ENCODE measurements around the gene CAPN1. TPM values are rescaled to one million over a fixed set of nuclear protein-coding genes. Genes with fewer than 3 reads are reported as not detected.

CAPN1 gene
- total and polyA plus RNA-seq, 2 of the 13 experiments (the other 11 are each of a cell fraction or from before 2014, with no cell fraction given) = 57.3 to 82.6 TPM

DNA sequence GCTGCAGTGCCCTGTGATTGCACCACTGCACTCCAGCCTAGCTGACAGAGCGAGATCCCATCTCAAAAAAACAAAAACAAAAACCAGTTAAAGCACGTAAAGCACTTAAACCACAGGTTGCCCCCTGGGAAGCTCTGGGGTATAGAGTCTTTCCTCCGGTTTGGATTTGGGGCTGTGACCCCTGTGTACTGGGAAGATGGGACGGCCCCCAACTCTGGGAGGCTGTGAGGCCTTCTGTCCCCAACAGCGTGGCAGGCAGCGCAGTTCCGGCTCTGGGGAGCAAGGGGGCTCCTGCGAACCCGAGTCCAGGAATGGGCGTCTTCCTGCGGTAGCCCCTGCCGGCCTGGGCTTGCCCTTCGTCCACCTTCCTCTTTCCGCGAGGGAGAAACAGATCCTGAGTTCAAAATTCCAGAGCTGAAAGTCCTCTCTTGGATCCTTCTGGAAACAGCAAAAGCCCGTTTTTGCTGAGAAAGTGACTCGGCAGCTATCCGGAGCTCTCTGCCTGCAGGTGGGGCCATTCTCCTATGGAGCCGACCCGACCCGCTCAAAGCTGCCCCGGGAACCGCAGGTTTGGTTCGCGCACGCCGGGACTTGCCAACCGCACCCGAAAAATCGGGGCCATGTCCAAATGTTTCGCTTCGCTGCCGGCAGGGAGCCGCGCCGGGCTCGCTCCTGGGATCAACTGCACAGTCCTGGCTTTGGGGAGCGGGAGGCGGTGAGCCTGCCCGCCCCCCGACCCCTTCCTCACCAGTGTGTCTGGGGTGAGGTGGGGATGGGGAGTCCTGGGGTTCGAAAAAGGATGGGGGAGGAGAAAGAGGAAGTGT lies 43.8 kb downstream of the CAPN1 start (continued):
- TF ChIP-seq HOXA5 (CRISPR knock-in tag; IDR thresholded peaks at IDR 0.05) (0 out of 2 replicates have a peak, but pooled peaks have one; percentile 69), TGIF2 (CRISPR knock-in tag; IDR thresholded peaks at IDR 0.05) (no peak), NAIF1 (CRISPR knock-in tag; IDR thresholded peaks at IDR 0.05; ENCODE audit: borderline replicate concordance) (no peak), ZNF484 (CRISPR knock-in tag; IDR thresholded peaks at IDR 0.05; ENCODE audit: borderline replicate concordance, low read depth) (no peak), ZSCAN30 (CRISPR knock-in tag; IDR thresholded peaks at IDR 0.05) (no peak), ZFX (CRISPR knock-in tag; IDR thresholded peaks at IDR 0.05; ENCODE audit: low read depth) (peak; percentile 88), ZNF121 (CRISPR knock-in tag; IDR thresholded peaks at IDR 0.05) (no peak), MTF1 (CRISPR knock-in tag; IDR thresholded peaks at IDR 0.05) (no peak), HNRNPL (IDR thresholded peaks at IDR 0.05; ENCODE audit: low read depth, low read length) (no peak)
- TF ChIP-seq, protein P1, sequence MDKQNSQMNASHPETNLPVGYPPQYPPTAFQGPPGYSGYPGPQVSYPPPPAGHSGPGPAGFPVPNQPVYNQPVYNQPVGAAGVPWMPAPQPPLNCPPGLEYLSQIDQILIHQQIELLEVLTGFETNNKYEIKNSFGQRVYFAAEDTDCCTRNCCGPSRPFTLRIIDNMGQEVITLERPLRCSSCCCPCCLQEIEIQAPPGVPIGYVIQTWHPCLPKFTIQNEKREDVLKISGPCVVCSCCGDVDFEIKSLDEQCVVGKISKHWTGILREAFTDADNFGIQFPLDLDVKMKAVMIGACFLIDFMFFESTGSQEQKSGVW (CRISPR knock-in tag; IDR thresholded peaks at IDR 0.05; ENCODE audit: borderline replicate concordance) = no peak
- TF ChIP-seq, protein P2, sequence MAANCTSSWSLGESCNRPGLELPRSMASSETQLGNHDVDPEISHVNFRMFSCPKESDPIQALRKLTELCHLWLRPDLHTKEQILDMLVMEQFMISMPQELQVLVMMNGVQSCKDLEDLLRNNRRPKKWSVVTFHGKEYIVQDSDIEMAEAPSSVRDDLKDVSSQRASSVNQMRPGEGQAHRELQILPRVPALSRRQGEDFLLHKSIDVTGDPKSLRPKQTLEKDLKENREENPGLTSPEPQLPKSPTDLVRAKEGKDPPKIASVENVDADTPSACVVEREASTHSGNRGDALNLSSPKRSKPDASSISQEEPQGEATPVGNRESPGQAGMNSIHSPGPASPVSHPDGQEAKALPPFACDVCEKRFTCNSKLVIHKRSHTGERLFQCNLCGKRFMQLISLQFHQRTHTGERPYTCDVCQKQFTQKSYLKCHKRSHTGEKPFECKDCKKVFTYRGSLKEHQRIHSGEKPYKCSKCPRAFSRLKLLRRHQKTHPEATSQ (CRISPR knock-in tag; IDR thresholded peaks at IDR 0.05; ENCODE audit: borderline replicate concordance) = no peak
- TF ChIP-seq, protein P3, sequence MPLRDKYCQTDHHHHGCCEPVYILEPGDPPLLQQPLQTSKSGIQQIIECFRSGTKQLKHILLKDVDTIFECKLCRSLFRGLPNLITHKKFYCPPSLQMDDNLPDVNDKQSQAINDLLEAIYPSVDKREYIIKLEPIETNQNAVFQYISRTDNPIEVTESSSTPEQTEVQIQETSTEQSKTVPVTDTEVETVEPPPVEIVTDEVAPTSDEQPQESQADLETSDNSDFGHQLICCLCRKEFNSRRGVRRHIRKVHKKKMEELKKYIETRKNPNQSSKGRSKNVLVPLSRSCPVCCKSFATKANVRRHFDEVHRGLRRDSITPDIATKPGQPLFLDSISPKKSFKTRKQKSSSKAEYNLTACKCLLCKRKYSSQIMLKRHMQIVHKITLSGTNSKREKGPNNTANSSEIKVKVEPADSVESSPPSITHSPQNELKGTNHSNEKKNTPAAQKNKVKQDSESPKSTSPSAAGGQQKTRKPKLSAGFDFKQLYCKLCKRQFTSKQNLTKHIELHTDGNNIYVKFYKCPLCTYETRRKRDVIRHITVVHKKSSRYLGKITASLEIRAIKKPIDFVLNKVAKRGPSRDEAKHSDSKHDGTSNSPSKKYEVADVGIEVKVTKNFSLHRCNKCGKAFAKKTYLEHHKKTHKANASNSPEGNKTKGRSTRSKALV (CRISPR knock-in tag; IDR thresholded peaks at IDR 0.05) = peak; percentile 80
